ENCODE measurements around the gene LTBP1. TPM values are rescaled to one million over a fixed set of nuclear protein-coding genes. Genes with fewer than 3 reads are reported as not detected.
"Not testable (repeated sequence)": the region's sequence is repeated elsewhere in the genome, so short reads cannot be mapped to it uniquely, and the experiment has no call there.

The LTBP1 gene
- total RNA-seq, 1 experiment from 2014 or later = 19.6 TPM

- Histone ChIP-seq H3K4me3 (ENCODE audit: insufficient read depth, low read depth, low read length) (no peak overlapping the region), H3K36me3 (replicated peaks; ENCODE audit: control insufficient read depth, insufficient read depth, low read length) (no peaks in the 10 kb centered on the region), H3K27me3 (ENCODE audit: control insufficient read depth, insufficient read depth, low read length) (no peaks in the 10 kb centered on the region)
- DNase-seq = no peak
Measured at GRCh38 chr2:32965523-32966171, 18.9 kb downstream of the LTBP1 start.

DNA sequence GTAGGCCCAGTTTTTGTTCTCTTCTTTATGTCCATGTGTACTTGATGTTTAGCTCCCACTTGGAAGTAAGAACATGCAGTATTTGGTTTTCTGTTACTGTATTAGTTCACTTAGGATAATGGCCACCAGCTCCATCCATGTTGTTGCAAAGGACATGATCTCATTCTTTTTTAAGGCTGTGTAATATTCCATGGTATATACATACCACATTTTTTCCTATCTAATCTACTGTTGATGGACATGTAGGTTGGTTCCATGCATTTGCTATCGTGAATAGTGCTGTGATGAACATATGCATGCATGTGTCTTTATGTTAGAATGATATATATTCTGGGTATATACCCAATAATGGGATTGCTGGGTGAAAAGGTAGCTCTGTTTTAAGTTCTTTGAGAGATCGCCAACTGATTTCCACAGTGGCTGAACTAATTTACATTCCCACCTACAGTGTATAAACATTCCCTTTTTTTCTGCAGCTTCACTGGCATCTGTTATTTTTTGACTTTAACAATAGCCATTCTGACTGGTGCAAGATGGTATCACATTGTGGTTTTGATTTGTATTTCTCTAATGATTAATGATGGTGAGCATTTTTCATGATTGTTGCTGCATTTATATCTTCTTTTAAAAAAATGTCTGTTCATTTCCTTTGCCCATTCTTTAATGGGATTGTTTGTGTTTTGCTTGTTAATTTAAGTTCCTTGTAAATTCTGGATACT, 22.9 kb downstream of the LTBP1 start:
- Histone ChIP-seq H3K36me3 (replicated peaks; ENCODE audit: control insufficient read depth, insufficient read depth, low read length) (no peaks in the 10 kb centered on the region), H3K27me3 (ENCODE audit: control insufficient read depth, insufficient read depth, low read length) (no peaks in the 10 kb centered on the region), H3K4me3 (ENCODE audit: insufficient read depth, low read depth, low read length) (no peak overlapping the region)
- DNase-seq = no peak

GRCh38 chr2:32973772-32974171, 27.0 kb downstream of the LTBP1 start:
- not testable (repeated sequence) for H3K27me3 ChIP-seq (ENCODE audit: control insufficient read depth, insufficient read depth, low read length); DNase-seq; H3K36me3 ChIP-seq (replicated peaks; ENCODE audit: control insufficient read depth, insufficient read depth, low read length); H3K4me3 ChIP-seq (ENCODE audit: insufficient read depth, low read depth, low read length)

DNA sequence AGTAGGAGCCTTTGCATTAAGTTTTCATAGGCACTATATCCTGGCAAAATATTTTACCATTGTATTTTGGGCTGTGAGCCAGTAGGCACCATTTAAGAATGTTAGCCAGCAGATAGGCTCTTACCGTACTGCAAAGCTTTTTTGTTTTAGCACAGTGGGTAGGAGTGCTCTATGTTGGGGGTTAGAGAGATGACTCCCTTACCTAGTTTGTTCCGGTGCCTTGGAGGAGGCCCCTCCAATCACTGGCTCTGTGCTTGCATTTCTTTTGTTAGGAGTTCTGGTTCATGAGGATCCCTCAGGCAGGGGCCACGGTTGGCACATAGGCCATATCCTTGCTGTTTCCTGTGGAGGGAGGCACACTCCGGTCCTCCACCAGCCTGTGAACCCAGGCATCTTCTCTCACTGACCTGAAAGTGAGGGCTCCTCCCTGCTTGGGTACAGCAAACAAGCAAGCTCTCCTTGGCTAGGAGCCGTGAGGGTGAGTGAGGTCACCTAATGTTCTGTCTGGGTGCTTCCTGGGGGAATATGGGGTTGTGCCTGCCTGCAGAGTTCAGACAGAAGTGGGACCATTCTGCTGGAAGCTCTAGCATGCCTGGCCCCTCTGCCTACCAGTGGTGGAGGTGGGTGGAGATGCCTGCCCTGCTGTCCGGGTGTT, 29.8 kb downstream of the LTBP1 start:
- no peak for DNase-seq
- Histone ChIP-seq H3K36me3 (replicated peaks; ENCODE audit: control insufficient read depth, insufficient read depth, low read length) (no peaks in the 10 kb centered on the region), H3K27me3 (ENCODE audit: control insufficient read depth, insufficient read depth, low read length) (no peaks in the 10 kb centered on the region), H3K4me3 (ENCODE audit: insufficient read depth, low read depth, low read length) (no peak overlapping the region)

- H3K27me3 ChIP-seq (ENCODE audit: control insufficient read depth, insufficient read depth, low read length) = no peaks in the 10 kb centered on the region
- no peak for DNase-seq
- no peak overlapping the region for H3K4me3 ChIP-seq (ENCODE audit: insufficient read depth, low read depth, low read length)
- no peaks in the 10 kb centered on the region for H3K36me3 ChIP-seq (replicated peaks; ENCODE audit: control insufficient read depth, insufficient read depth, low read length)
Measured at GRCh38 chr2:32977228-32977758, 30.5 kb downstream of the LTBP1 start.

- no peak overlapping the region for H3K4me3 ChIP-seq (ENCODE audit: insufficient read depth, low read depth, low read length)
- H3K27me3 ChIP-seq (ENCODE audit: control insufficient read depth, insufficient read depth, low read length) = no peaks in the 10 kb centered on the region
- no peaks in the 10 kb centered on the region for H3K36me3 ChIP-seq (replicated peaks; ENCODE audit: control insufficient read depth, insufficient read depth, low read length)
- DNase-seq = no peak
Measured at GRCh38 chr2:32981612-32982011, 34.9 kb downstream of the LTBP1 start.

- H3K36me3 ChIP-seq (replicated peaks; ENCODE audit: control insufficient read depth, insufficient read depth, low read length); DNase-seq; H3K4me3 ChIP-seq (ENCODE audit: insufficient read depth, low read depth, low read length); H3K27me3 ChIP-seq (ENCODE audit: control insufficient read depth, insufficient read depth, low read length): not testable (repeated sequence)
Measured at GRCh38 chr2:32983193-32983924, 36.6 kb downstream of the LTBP1 start.

DNA sequence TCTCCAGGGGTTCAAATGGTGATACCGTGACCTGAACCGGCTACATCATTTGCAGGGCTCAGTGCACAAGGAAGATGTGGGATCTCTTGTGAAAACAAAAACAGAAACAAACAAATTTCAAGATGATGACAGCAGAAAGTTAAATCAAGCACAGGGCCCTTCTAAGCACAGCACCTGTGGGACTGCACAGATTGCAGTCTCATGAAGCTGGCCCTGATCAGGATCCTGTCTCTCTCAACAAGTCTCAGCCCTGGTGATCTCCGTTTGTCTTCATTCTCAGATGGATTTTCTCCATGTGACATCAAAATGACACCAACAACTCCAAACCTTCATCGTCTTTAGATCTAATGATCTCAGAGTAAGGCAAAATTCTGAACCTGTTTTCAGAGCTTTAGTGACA, 39.7 kb downstream of the LTBP1 start:
- DNase-seq = no peak
- Histone ChIP-seq H3K36me3 (replicated peaks; ENCODE audit: control insufficient read depth, insufficient read depth, low read length) (no peaks in the 10 kb centered on the region), H3K27me3 (ENCODE audit: control insufficient read depth, insufficient read depth, low read length) (no peaks in the 10 kb centered on the region), H3K4me3 (ENCODE audit: insufficient read depth, low read depth, low read length) (no peak overlapping the region)

DNA sequence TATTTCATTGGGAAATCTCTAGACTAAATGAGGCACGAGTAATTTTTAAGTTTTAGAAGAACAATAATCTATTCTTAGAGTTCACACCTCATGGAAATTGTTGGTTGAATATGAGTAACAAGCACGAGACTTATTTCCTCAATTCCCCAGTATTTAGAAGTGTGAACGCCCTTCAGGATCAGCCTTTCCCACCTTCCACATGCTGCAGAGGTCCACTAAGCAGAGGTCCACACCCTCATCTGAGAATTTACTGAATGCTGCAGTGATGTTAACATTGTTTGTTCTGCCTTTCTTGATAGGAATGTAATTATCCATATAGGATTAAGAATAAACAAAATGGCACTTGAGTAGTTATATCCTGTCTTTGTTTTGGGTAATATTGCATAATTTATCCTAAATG, 41.8 kb downstream of the LTBP1 start:
- no peak for DNase-seq
- no peaks in the 10 kb centered on the region for H3K27me3 ChIP-seq (ENCODE audit: control insufficient read depth, insufficient read depth, low read length)
- no peaks in the 10 kb centered on the region for H3K36me3 ChIP-seq (replicated peaks; ENCODE audit: control insufficient read depth, insufficient read depth, low read length)
- H3K4me3 ChIP-seq (ENCODE audit: insufficient read depth, low read depth, low read length) = no peak overlapping the region

DNA sequence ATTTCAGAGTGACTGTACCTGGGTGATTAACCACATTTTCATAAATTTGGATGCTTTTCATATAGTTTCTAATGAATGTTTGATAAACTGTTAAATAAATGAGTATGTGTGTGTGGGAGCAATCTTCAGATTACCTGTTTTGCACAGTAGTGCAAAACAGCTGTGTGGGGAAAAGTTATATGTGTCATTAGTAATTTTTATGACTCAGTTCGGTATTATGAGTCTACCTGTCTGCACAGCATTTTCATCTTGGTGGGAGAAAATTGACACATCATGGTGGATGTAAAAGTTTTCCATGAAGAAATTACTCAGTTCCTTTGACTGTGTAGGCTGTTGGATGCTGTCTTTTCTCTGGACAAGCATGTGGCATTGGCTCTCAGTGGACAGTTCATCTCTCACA, 43.8 kb downstream of the LTBP1 start:
- DNase-seq = no peak
- Histone ChIP-seq H3K36me3 (replicated peaks; ENCODE audit: control insufficient read depth, insufficient read depth, low read length) (no peaks in the 10 kb centered on the region), H3K4me3 (ENCODE audit: insufficient read depth, low read depth, low read length) (no peak overlapping the region), H3K27me3 (ENCODE audit: control insufficient read depth, insufficient read depth, low read length) (no peaks in the 10 kb centered on the region)

DNA sequence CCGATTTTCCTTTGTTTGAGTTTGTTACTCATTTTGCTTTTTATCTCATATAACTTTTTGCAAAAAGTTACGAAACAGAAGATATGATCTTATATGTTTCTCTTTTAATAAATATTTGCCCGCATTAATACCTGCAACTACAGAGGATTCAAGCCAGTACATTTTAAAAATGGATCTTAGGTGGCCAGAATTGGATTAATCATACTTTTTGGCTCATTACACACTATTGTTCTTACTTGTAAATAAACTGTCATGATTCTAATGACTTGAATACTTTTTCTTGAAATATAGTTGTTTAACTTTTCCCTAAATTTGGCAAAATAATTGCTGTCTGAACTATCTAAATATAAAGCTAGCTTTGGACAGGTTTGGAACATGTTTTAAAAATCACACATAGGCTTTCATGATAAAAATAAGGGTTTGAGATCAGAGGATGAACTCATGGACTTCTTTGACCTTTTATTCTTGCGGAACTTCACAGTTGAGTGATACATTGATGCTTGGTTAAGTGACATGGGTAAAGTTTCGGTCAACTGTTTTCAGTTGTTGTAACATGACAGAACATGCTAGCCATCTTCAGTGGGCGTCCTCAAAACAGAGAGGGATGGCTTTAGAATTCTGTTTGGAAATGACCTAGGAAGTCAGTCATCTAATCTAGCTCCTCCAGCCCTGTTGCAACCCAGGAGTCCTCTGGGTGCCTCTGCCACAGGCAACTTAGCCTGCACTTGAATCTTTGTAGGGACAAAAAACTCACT, 44.5 kb downstream of the LTBP1 start:
- no peaks in the 10 kb centered on the region for H3K27me3 ChIP-seq (ENCODE audit: control insufficient read depth, insufficient read depth, low read length)
- H3K36me3 ChIP-seq (replicated peaks; ENCODE audit: control insufficient read depth, insufficient read depth, low read length) = no peaks in the 10 kb centered on the region
- no peak for DNase-seq
- H3K4me3 ChIP-seq (ENCODE audit: insufficient read depth, low read depth, low read length) = no peak overlapping the region

DNA sequence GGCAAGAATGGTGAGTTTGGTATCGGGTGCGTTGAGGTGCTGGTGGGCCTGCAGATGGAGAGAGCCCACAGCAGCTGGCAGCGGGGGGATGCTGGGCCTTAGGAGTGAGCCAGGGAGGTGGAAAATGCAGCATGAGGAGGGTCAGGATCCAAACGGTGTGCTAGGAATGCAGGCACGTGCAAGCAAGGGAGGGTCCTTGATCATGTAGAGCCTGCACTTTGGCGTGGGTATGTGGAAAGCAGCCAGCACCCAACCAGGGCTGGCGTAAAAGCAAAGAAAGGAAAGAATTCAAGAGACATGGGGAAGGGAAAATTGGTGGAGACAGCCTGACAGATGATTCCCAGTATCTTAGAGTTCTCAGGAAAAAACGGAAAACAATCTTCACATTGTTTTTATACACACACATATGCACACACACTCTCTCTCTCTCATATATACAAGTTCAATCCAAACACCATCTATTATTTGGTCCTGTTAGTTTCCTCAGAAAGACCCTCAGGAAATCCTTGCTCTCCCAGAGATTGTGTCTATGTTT, 46.3 kb downstream of the LTBP1 start:
- DNase-seq = no peak
- Histone ChIP-seq H3K36me3 (replicated peaks; ENCODE audit: control insufficient read depth, insufficient read depth, low read length) (no peaks in the 10 kb centered on the region), H3K27me3 (ENCODE audit: control insufficient read depth, insufficient read depth, low read length) (no peaks in the 10 kb centered on the region), H3K4me3 (ENCODE audit: insufficient read depth, low read depth, low read length) (no peak overlapping the region)

- DNase-seq = no peak
- Histone ChIP-seq H3K36me3 (replicated peaks; ENCODE audit: control insufficient read depth, insufficient read depth, low read length) (no peaks in the 10 kb centered on the region), H3K4me3 (ENCODE audit: insufficient read depth, low read depth, low read length) (no peak overlapping the region), H3K27me3 (ENCODE audit: control insufficient read depth, insufficient read depth, low read length) (no peaks in the 10 kb centered on the region)
Measured at GRCh38 chr2:32997705-32998104, 51.0 kb downstream of the LTBP1 start.

- DNase-seq = no peak
- H3K4me3 ChIP-seq (ENCODE audit: insufficient read depth, low read depth, low read length) = no peak overlapping the region
- no peaks in the 10 kb centered on the region for H3K27me3 ChIP-seq (ENCODE audit: control insufficient read depth, insufficient read depth, low read length)
- H3K36me3 ChIP-seq (replicated peaks; ENCODE audit: control insufficient read depth, insufficient read depth, low read length) = no peaks in the 10 kb centered on the region
Measured at GRCh38 chr2:33000986-33001385, 54.2 kb downstream of the LTBP1 start.
